Body of pancreas (tissue), 4 donors: ENCODE measurements around the gene MT1M. TPM values are rescaled to one million over a fixed set of nuclear protein-coding genes. Genes with fewer than 3 reads are reported as not detected.

Experiments used
- ATAC-seq: fragments of 150-250 bp; one replicate; pipeline ENCODE4 v1.9.1; 2016
- DNase-seq, 4 donors: peaks; one replicate each; pipeline ENCODE4 v3.0.0-alpha.2; 2019
- H3K27ac ChIP-seq, 4 donors: fragments of 200-600 bp; sonication (generic); 1 replicate in 3 of 4; 2 replicates in 1 of 4; pipeline versions ENCODE4 v1.5.1 to v1.6.1; 2016 to 2019; ENCODE audit warnings: mild to moderate bottlenecking in 1 of 4, mixed read lengths in 1 of 4, moderate library complexity in 1 of 4
- H3K27me3 ChIP-seq, 2 donors: fragments of 200-600 bp; sonication (generic); one replicate each; pipeline ENCODE4 v1.6.0; 2016; ENCODE audit warnings: mild to moderate bottlenecking in 1 of 2
- H3K36me3 ChIP-seq, 2 donors: fragments of 200-600 bp; sonication (generic); replicated peaks in 1 of 2; 2 replicates each; pipeline ENCODE4 v1.5.1; 2016; ENCODE audit warnings: low read depth in 2 of 2; ENCODE audit not compliant: insufficient read depth in 1 of 2
- H3K4me1 ChIP-seq: fragments of 200-600 bp; sonication (generic); one replicate; pipeline ENCODE4 v1.6.0; 2016
- H3K4me3 ChIP-seq, 2 donors: fragments of 200-600 bp; sonication (generic); 1 replicate in 1 of 2; 2 replicates in 1 of 2; pipeline ENCODE4 v1.5.1; 2016 to 2019
- H3K9me3 ChIP-seq, 3 donors: fragments of 200-600 bp; sonication (generic); 1 replicate in 2 of 3; 2 replicates in 1 of 3; pipeline ENCODE4 v1.5.1; 2016
- CTCF ChIP-seq, 7 experiments: fragments of 450-650 bp in 4 of 7; fragments of 200-600 bp in 3 of 7; sonication (generic) in 3 of 7; IDR thresholded peaks; one replicate each; pipeline ENCODE4 v1.5.1; 2016 to 2019; ENCODE audit warnings: antibody characterized with exemption in 7 of 7
- POLR2A ChIP-seq, 3 donors: fragments of 450-650 bp; IDR thresholded peaks; one replicate each; pipeline ENCODE4 v1.6.1; 2016; ENCODE audit warnings: antibody characterized with exemption in 3 of 3, mild to moderate bottlenecking in 2 of 3
- WGBS, 2 donors: methylation state at CpG; one replicate each; pipeline ENCODE4 v1.1.5; 2017; 5-methylcytosine and 5-hydroxymethylcytosine counted together
- intact Hi-C: fragments of 100-400 bp; cut with DNase I; formaldehyde crosslinking; loops from one replicate; pipeline ENCODE4 v1.15.1; 2023
- total RNA-seq, 2 donors: library from RNA; depleted of rRNA; stranded (reverse); fragments of >200 nt; gene quantifications; one replicate each; pipeline ENCODE4 v1.1.0, GENCODE V29; 2016

The MT1M gene
- total RNA-seq, 2 donors from 2014 or later, result 9.6 to 112 TPM

GRCh38 chr16:56623637-56624036, 8.8 kb upstream of the MT1M start:
- H3K9me3 ChIP-seq, result no peaks in the 10 kb centered on the region
- 89 to 95% methylated on average over 2 of the region's 2 CpGs for WGBS, 2 donors
- no peak overlapping the region for H3K27ac ChIP-seq
- H3K27me3 ChIP-seq, result no peaks in the 10 kb centered on the region
- peaks cover 40% of the 10 kb centered on the region for H3K4me1 ChIP-seq
- no peak for DNase-seq
- TF ChIP-seq POLR2A (IDR thresholded peaks at IDR 0.05) (no peak), CTCF (IDR thresholded peaks at IDR 0.05) (no peak)
- no peak overlapping the region for H3K4me3 ChIP-seq
- intact Hi-C loops, result no loop called here
- ATAC-seq, result no peak
- no peaks in the 10 kb centered on the region for H3K36me3 ChIP-seq

GRCh38 chr16:56625140-56625942, 7.1 kb upstream of the MT1M start, which contains the start of gene MT1E:
Gene MT1E, plus strand, starts transcription at chr16:56625781. Its CDS starts 71 bp downstream, at chr16:56625852.
- Histone ChIP-seq H3K4me1 (peaks cover 30% of the 10 kb centered on the region), H3K36me3 (no peaks in the 10 kb centered on the region), H3K9me3 (no peaks in the 10 kb centered on the region), H3K4me3 (peak within 1 kb of the TSS; percentile 29 to 40), H3K27me3 (no peaks in the 10 kb centered on the region), H3K27ac (peak within 1 kb of the TSS; percentile 93 to 98 (median 98))
- intact Hi-C loops, result no loop called here
- ATAC-seq, result peak; percentile 88
- peak; percentile 86 to 96 (median 90) for DNase-seq
- 0 to 4% methylated on average over 23 to 62 of the region's 62 CpGs for WGBS, 2 donors
- peak; percentile 92 to 99 (median 99) for TF ChIP-seq POLR2A (IDR thresholded peaks at IDR 0.05)
- TF ChIP-seq CTCF (IDR thresholded peaks at IDR 0.05), result peak in 1 of 7 experiments; percentile 21

GRCh38 chr16:56625943-56626654, 6.4 kb upstream of the MT1M start:
- H3K27me3 ChIP-seq, result no peaks in the 10 kb centered on the region
- ATAC-seq, result peak; percentile 69
- TF ChIP-seq POLR2A (IDR thresholded peaks at IDR 0.05) (no peak), CTCF (IDR thresholded peaks at IDR 0.05) (no peak)
- 4 to 6% methylated on average over 14 to 16 of the region's 16 CpGs for WGBS, 2 donors
- intact Hi-C loops, result no loop called here
- H3K27ac ChIP-seq, result peak overlapping the region; percentile 93 to 98 (median 98)
- H3K4me3 ChIP-seq, result peak overlapping the region; percentile 29 to 40
- H3K4me1 ChIP-seq, result peaks cover 30% of the 10 kb centered on the region
- no peaks in the 10 kb centered on the region for H3K9me3 ChIP-seq
- H3K36me3 ChIP-seq, result no peaks in the 10 kb centered on the region
- peak; percentile 71 to 87 (median 80) for DNase-seq

GRCh38 chr16:56626685-56627084, 5.8 kb upstream of the MT1M start:
- peak overlapping the region; percentile 29 to 40 for H3K4me3 ChIP-seq
- no peaks in the 10 kb centered on the region for H3K27me3 ChIP-seq
- peak overlapping the region; percentile 93 to 98 (median 98) for H3K27ac ChIP-seq
- ATAC-seq, result no peak
- peak in 2 of 4 donors; percentile 29 to 54 for DNase-seq
- 13 to 19% methylated on average over 6 to 7 of the region's 7 CpGs for WGBS, 2 donors
- intact Hi-C loops, result no loop called here
- no peak for TF ChIP-seq POLR2A (IDR thresholded peaks at IDR 0.05)
- TF ChIP-seq CTCF (IDR thresholded peaks at IDR 0.05), result no peak
- H3K9me3 ChIP-seq, result no peaks in the 10 kb centered on the region
- peaks cover 36% of the 10 kb centered on the region for H3K4me1 ChIP-seq
- no peaks in the 10 kb centered on the region for H3K36me3 ChIP-seq
